ENCODE measurements around the gene FBLIM1.

GRCh38 chr1:15737324-15738319, 21.0 kb upstream of the FBLIM1 start:
- TF ChIP-seq POLR2A (IDR thresholded peaks at IDR 0.05; ENCODE audit: low read depth, low read length), result no peak
- no peak for TF ChIP-seq POLR2AphosphoS5 (IDR thresholded peaks at IDR 0.05; ENCODE audit: low read depth, low read length)
